HCT116 (cell line): ENCODE data around the gene BABAM2. TPM values are rescaled to one million over a fixed set of nuclear protein-coding genes. Genes with fewer than 3 reads are reported as not detected.

Experiments used
- ATAC-seq: fragments of 200-7000 bp; cut with Tn5 transposase; 2 replicates; pipeline ENCODE4 v1.9.1; 2020; ENCODE audit warnings: mild to moderate bottlenecking, moderate library complexity
- BruUV-seq: library from RNA; stranded (reverse); fragments of 400-500 nt; replicated peaks from 2 replicates; lab custom pipeline; 2021; lab: Mats Ljungman, UMichigan
- CTCF ChIA-PET: fragments of 300-600 bp; sonication (Branson Sonifier 250); formaldehyde crosslinking; loops from one replicate; lab custom pipeline; 2021; ENCODE audit warnings: antibody characterized with exemption; lab: Charles Lee
- POLR2A ChIA-PET: fragments of 300-600, 350-600 bp; sonication (Branson Sonifier 250); formaldehyde crosslinking; loops from one replicate; lab custom pipeline; 2021; ENCODE audit warnings: antibody characterized with exemption; lab: Charles Lee
- RAD21 ChIA-PET, 2 experiments: fragments of 300-600 bp; sonication (Branson Sonifier 250); formaldehyde crosslinking; loops; one replicate each; lab custom pipeline; 2023; ENCODE audit warnings: low total read pairs in 2 of 2; ENCODE audit not compliant: uncharacterized antibody in 2 of 2, unreplicated experiment in 2 of 2, low non-redundant PET in 1 of 2; lab: Charles Lee
- DNase-seq: peaks from one replicate; pipeline ENCODE4 v3.0.0-alpha.2; 2010; ENCODE audit warnings: low read depth, low spot score
- H2AFZ ChIP-seq: fragments of 200-600 bp; shearing (Covaris generic), sonication (generic); 2 replicates; pipeline ENCODE4 v1.6.1; 2017; ENCODE audit warnings: low read depth, mixed run types, mixed read lengths, antibody characterized with exemption, low read length; ENCODE audit not compliant: poor library complexity, severe bottlenecking
- H3K27ac ChIP-seq: 2 replicates; pipeline ENCODE4 v1.5.1; 2012; ENCODE audit warnings: low read depth, low read length
- H3K27me3 ChIP-seq: fragments of 200-600 bp; sonication (generic); 2 replicates; pipeline ENCODE4 v1.6.1; 2016; ENCODE audit warnings: mixed run types, low read length, mixed read lengths; ENCODE audit not compliant: insufficient read depth
- H3K36me3 ChIP-seq, 2 experiments: fragments of 200-500 bp in 1 of 2; fragments of 200-600 bp in 1 of 2; sonication (Bioruptor generic) in 1 of 2; sonication (generic) in 1 of 2; 2 replicates each; pipeline versions ENCODE4 v1.5.1 to v1.6.1; 2014 to 2016; ENCODE audit warnings: low read length in 2 of 2, inconsistent platforms in 1 of 2, mixed read lengths in 1 of 2, mixed run types in 1 of 2; ENCODE audit not compliant: insufficient read depth in 2 of 2, control insufficient read depth in 1 of 2
- H3K4me1 ChIP-seq, 2 experiments: fragments of 200-600 bp in 1 of 2; sonication (generic) in 1 of 2; 2 replicates each; pipeline versions ENCODE4 v1.5.1 to v1.6.1; 2012 to 2017; ENCODE audit warnings: low read length in 2 of 2, inconsistent platforms in 1 of 2, mild to moderate bottlenecking in 1 of 2, mixed read lengths in 1 of 2, mixed run types in 1 of 2, moderate library complexity in 1 of 2; ENCODE audit not compliant: insufficient read depth in 2 of 2, control insufficient read depth in 1 of 2
- H3K4me2 ChIP-seq: fragments of 200-600 bp; sonication (generic); 2 replicates; pipeline ENCODE4 v1.6.1; 2017; ENCODE audit warnings: mixed run types, low read length, mixed read lengths
- H3K4me3 ChIP-seq, 2 experiments: fragments of 200-600 bp in 1 of 2; sonication (generic) in 1 of 2; replicated peaks in 1 of 2; 2 replicates each; pipeline ENCODE4 v1.5.1; 2011 to 2016; ENCODE audit warnings: low read length in 2 of 2, control low read depth in 1 of 2, low read depth in 1 of 2, mild to moderate bottlenecking in 1 of 2, mixed read lengths in 1 of 2, mixed run types in 1 of 2
- H3K79me2 ChIP-seq: fragments of 200-600 bp; sonication (generic); 2 replicates; pipeline ENCODE4 v1.6.1; 2017; ENCODE audit warnings: mild to moderate bottlenecking, mixed run types, low read length, moderate library complexity, mixed read lengths; ENCODE audit not compliant: insufficient read depth
- H3K9ac ChIP-seq: fragments of 200-600 bp; sonication (generic); 2 replicates; pipeline ENCODE4 v1.6.1; 2016; ENCODE audit warnings: low read length, mixed read lengths
- H3K9me2 ChIP-seq: fragments of 200-600 bp; sonication (generic), shearing (Covaris generic); 2 replicates; pipeline ENCODE4 v1.6.1; 2017; ENCODE audit warnings: mixed run types, mild to moderate bottlenecking, moderate library complexity; ENCODE audit not compliant: insufficient read depth
- H3K9me3 ChIP-seq, 2 experiments: fragments of 200-500 bp in 1 of 2; fragments of 200-600 bp in 1 of 2; sonication (Bioruptor generic) in 1 of 2; sonication (generic) in 1 of 2; 2 replicates each; pipeline ENCODE4 v1.6.1; 2014 to 2017; ENCODE audit warnings: low read length in 2 of 2, mixed read lengths in 2 of 2, inconsistent platforms in 1 of 2, low read depth in 1 of 2, mild to moderate bottlenecking in 1 of 2, mixed run types in 1 of 2, moderate library complexity in 1 of 2; ENCODE audit not compliant: control insufficient read depth in 1 of 2, insufficient read depth in 1 of 2
- H4K20me1 ChIP-seq: fragments of 200-600 bp; sonication (generic), shearing (Covaris generic); 2 replicates; pipeline ENCODE4 v1.6.1; 2017; ENCODE audit warnings: mixed run types, mild to moderate bottlenecking, moderate library complexity; ENCODE audit not compliant: insufficient read depth
- ATF3 ChIP-seq: IDR thresholded peaks from 2 replicates; pipeline ENCODE4 v1.6.1; 2012
- CEBPB ChIP-seq: IDR thresholded peaks from 2 replicates; pipeline ENCODE4 v1.6.1; 2012; ENCODE audit warnings: low read depth
- CTCF ChIP-seq, 3 experiments: fragments of 200-600 bp in 1 of 3; sonication (generic) in 1 of 3; IDR thresholded peaks in 2 of 3; conservative IDR thresholded peaks in 1 of 3; 2 replicates each; pipeline ENCODE4 v1.5.1; 2012 to 2017; ENCODE audit warnings: low read depth in 2 of 3, low read length in 2 of 3, antibody characterized with exemption in 1 of 3, borderline replicate concordance in 1 of 3, control low read depth in 1 of 3, mild to moderate bottlenecking in 1 of 3, mixed read lengths in 1 of 3, mixed run types in 1 of 3, moderate library complexity in 1 of 3; ENCODE audit not compliant: insufficient read depth in 1 of 3
- EGR1 ChIP-seq: IDR thresholded peaks from 2 replicates; pipeline ENCODE4 v1.6.1; 2012; ENCODE audit warnings: low read depth
- ELF1 ChIP-seq: IDR thresholded peaks from 2 replicates; pipeline ENCODE4 v1.6.1; 2012; ENCODE audit warnings: low read depth, borderline replicate concordance
- POLR2A ChIP-seq: IDR thresholded peaks from 2 replicates; pipeline ENCODE4 v1.7.0; 2011; ENCODE audit warnings: borderline replicate concordance; ENCODE audit not compliant: insufficient read depth, insufficient read length; ENCODE audit errors: extremely low read depth
- POLR2AphosphoS5 ChIP-seq: IDR thresholded peaks from 2 replicates; pipeline ENCODE4 v1.6.1; 2011; ENCODE audit warnings: mild to moderate bottlenecking, low read depth, low read length, moderate library complexity
- SIN3A ChIP-seq: IDR thresholded peaks from 2 replicates; pipeline ENCODE4 v1.6.1; 2012; ENCODE audit warnings: low read depth
- SP1 ChIP-seq: IDR thresholded peaks from 2 replicates; pipeline ENCODE4 v1.6.1; 2012; ENCODE audit warnings: low read depth
- SRF ChIP-seq: IDR thresholded peaks from 2 replicates; pipeline ENCODE4 v1.6.1; 2012; ENCODE audit warnings: low read depth
- ZBTB33 ChIP-seq: IDR thresholded peaks from 2 replicates; pipeline ENCODE4 v1.6.1; 2011; ENCODE audit warnings: mild to moderate bottlenecking, low read length, moderate library complexity; ENCODE audit not compliant: insufficient replicate concordance; ENCODE audit errors: extremely low read depth
- ZNF274 ChIP-seq: fragments of 200-500 bp; sonication (Bioruptor generic); IDR thresholded peaks from 2 replicates; pipeline ENCODE4 v1.6.1; 2014; ENCODE audit warnings: mild to moderate bottlenecking, low read depth, low read length, inconsistent platforms
- intact Hi-C: fragments of 100-400 bp; cut with micrococcal nuclease; formaldehyde crosslinking; loops from 2 replicates; pipeline ENCODE4 v1.10.0; 2022
- total RNA-seq: library from RNA; stranded (reverse); gene quantifications from one replicate; pipeline ENCODE4 v1.2.1, GENCODE V29; 2021; ENCODE audit not compliant: unreplicated experiment

The BABAM2 gene
- total RNA-seq, 1 experiment from 2014 or later = 23.8 TPM

- DNase-seq = no peak
- RAD21 ChIA-PET = no interaction called here
- no peaks in the 10 kb centered on the region for H3K36me3 ChIP-seq
- TF ChIP-seq SIN3A = no peak
- TF ChIP-seq POLR2AphosphoS5 = no peak
- no peak for TF ChIP-seq SRF
- TF ChIP-seq ZNF274 = no peak
- TF ChIP-seq CEBPB = no peak
- TF ChIP-seq SP1 = no peak
- TF ChIP-seq ZBTB33 = no peak
- no peak for TF ChIP-seq ATF3
- no peak for TF ChIP-seq EGR1
- no peak for TF ChIP-seq POLR2A
- TF ChIP-seq ELF1 = no peak
- TF ChIP-seq CTCF (IDR thresholded peaks at IDR 0.05 in 2 of 3, conservative IDR thresholded peaks at IDR 0.05 in 1 of 3; ENCODE audit: borderline replicate concordance in 1 of 3, insufficient read depth in 1 of 3, low read depth in 2 of 3, low read length in 2 of 3) = no peak
- TF ChIP-seq, all 23 proteins: peak for 0
- ChIA-PET POLR2A (no interaction called here), CTCF (no interaction called here)
- intact Hi-C loops = no loop called here
- Histone ChIP-seq H3K4me3 (no peak overlapping the region), H3K4me1 (peaks cover 17 to 50% of the 10 kb centered on the region in 2 experiments), H3K4me2 (no peak overlapping the region), H3K9me3 (no peaks in the 10 kb centered on the region), H3K9me2 (no peaks in the 10 kb centered on the region), H3K27me3 (no peaks in the 10 kb centered on the region), H3K27ac (no peak overlapping the region), H4K20me1 (no peaks in the 10 kb centered on the region), H2AFZ (no peak overlapping the region), H3K9ac (no peak overlapping the region), H3K79me2 (no peaks in the 10 kb centered on the region)
- BruUV-seq = no TSS peak
- no peak for ATAC-seq
Observed at GRCh38 chr2:28294451-28294850, 403.9 kb downstream of the BABAM2 start.
